Heart left ventricle (tissue), 13 donors: ENCODE results near the gene GIGYF1.

Source experiments
- POLR2A ChIP-seq, 2 donors: fragments of 450-650 bp; IDR thresholded peaks; one replicate each; pipeline ENCODE4 v1.6.1; 2017; ENCODE audit warnings: antibody characterized with exemption in 2 of 2, mild to moderate bottlenecking in 2 of 2, moderate library complexity in 2 of 2
- TF ChIP-seq, protein P1 (sequence below), 12 donors: fragments of 200-600 bp; sonication (generic) in 4 of 12; IDR thresholded peaks; one replicate each; pipeline versions ENCODE4 v1.5.0 to v1.8.0; 2018 to 2022; ENCODE audit warnings: antibody characterized with exemption in 12 of 12, mild to moderate bottlenecking in 5 of 12
- donor health status: ischemic (EF 13 %, LVEDD 7.1; RV severe dilation, severe dysfunction).
- donor health status: DM: no; HTN: yes; CAD: no.
- donor health status: DM: no; HTN: no; CAD: no.
- donor health status: ischemic (EF 25% LVEDD 6.9; RV normal size, moderate dysfunction).
- donor health status: ischemic (EF 25% LVEDD 5.7; RV mildly dilated, moderate dysfunction).
- donor health status: ischemic (EF 35%, LVEDD 5.7; RV mildly dilated, moderate dysfunction).
- donor health status: nonischemic (EF 11% LVEDD 7.7; RV severe dilation, severe dysfunction).
- donor health status: DM: yes; HTN: yes; CAD: no.
- donor health status: PGD.
- donor health status: ischemic (EF 29% LVEDD 5.4; RV normal size, mild dysfunction).
- donor health status: nonischemic (EF 23%, LVEDD 6.1; RV moderate dilation, normal function).

DNA sequence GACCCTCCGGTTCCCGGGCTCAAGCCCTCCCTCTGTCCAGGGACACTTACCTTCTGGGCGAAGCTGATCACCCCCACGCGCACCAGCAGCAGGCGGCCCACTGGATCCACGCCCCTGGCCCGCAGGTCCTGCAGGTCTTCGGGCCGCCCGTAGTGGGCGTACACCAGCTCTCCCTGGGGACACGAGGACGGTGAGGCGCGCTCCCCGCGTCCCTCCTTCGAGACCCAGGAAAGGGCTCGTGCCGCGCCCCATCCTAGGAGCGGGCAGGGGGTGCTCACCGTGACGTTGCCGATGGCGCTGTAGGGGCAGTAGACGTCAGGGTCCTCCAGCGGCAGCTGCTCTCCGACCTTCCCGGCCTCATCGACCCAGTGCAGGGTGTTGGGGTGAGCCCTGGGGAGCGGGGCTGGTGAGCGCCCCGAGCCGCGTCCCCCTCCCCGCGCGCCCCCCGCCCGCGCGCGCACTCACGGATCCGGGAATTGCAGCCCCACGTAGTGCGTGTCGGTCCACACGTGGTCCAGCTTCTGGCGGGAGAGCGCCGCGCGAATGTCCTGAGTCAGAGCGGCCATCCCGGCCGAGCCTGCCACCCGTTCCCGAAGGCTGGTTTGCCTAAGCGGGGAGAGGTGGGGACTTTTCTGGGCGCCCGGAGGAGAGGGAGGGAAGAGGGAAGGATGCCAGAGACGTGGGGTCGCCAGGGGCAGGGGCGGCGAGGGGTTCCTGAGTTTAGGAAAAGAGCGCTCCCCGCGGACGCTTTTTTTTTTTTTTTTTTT, 60.9 kb downstream of the GIGYF1 start:
- no peak for TF ChIP-seq POLR2A (IDR thresholded peaks at IDR 0.05)
- TF ChIP-seq, protein P1, sequence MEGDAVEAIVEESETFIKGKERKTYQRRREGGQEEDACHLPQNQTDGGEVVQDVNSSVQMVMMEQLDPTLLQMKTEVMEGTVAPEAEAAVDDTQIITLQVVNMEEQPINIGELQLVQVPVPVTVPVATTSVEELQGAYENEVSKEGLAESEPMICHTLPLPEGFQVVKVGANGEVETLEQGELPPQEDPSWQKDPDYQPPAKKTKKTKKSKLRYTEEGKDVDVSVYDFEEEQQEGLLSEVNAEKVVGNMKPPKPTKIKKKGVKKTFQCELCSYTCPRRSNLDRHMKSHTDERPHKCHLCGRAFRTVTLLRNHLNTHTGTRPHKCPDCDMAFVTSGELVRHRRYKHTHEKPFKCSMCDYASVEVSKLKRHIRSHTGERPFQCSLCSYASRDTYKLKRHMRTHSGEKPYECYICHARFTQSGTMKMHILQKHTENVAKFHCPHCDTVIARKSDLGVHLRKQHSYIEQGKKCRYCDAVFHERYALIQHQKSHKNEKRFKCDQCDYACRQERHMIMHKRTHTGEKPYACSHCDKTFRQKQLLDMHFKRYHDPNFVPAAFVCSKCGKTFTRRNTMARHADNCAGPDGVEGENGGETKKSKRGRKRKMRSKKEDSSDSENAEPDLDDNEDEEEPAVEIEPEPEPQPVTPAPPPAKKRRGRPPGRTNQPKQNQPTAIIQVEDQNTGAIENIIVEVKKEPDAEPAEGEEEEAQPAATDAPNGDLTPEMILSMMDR (IDR thresholded peaks at IDR 0.05) = peak in 6 of 12 donors; percentile 6 to 43 (median 26)
